Measurements from ENCODE around the gene HPS6. TPM values are rescaled to one million over a fixed set of nuclear protein-coding genes. Genes with fewer than 3 reads are reported as not detected.
"Not testable (repeated sequence)": the region's sequence is repeated elsewhere in the genome, so short reads cannot be mapped to it uniquely, and the experiment has no call there.

The HPS6 gene
- polyA plus RNA-seq (ENCODE audit: insufficient read length in 4 of 4), result 10 to 100 TPM in 3 of 4 donors, 1 to 10 TPM in 1; 8.7 to 13.6 (median 10.4) TPM

DNA sequence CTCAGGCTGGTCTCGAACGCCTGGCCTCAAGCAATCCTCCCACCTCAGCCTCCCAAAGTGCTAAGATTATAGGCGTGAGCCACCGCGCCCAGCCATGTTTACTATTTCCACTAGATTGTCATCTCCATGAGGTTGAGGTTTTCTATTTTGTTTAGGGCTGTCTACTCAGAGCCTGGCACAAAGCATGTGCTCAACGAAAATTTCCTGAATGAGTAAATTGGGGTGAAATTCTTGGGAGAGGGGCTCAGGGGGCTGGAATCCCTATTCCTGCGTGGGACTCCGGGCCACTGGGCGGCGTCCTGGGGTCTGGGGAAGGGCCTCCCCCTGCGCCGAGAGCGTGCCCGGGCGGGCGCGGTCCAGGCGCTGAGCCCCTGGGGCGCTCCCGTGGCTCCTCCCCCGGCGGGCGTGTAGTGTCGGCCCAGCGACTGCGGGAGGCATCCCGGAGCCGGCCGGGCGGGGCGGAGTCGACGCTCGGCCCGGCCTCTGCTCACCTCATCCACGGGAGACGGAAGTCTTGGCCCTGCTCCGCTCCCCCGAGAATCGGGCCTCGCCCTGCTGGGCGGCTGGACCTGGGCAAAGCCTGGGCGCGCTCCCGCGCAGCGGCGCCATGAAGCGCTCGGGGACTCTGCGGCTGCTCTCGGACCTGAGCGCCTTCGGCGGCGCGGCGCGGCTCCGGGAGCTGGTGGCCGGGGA, at the start of gene HPS6:
HPS6 (plus strand) TSS at position 482 of the 693 bp plus-strand sequence; CDS start at position 608, 126 bp downstream.
- DNase-seq (ENCODE audit: low read depth in 4 of 4, low spot score in 3 of 4), result peak; percentile 65 to 83 (median 74)

GRCh38 chr10:102016416-102016815, 48.7 kb upstream of the HPS6 start:
- no peak for DNase-seq (ENCODE audit: low read depth in 4 of 4, low spot score in 3 of 4)

GRCh38 chr10:102017295-102017694, 47.9 kb upstream of the HPS6 start:
- no peak for DNase-seq (ENCODE audit: low read depth in 4 of 4, low spot score in 3 of 4)

DNA sequence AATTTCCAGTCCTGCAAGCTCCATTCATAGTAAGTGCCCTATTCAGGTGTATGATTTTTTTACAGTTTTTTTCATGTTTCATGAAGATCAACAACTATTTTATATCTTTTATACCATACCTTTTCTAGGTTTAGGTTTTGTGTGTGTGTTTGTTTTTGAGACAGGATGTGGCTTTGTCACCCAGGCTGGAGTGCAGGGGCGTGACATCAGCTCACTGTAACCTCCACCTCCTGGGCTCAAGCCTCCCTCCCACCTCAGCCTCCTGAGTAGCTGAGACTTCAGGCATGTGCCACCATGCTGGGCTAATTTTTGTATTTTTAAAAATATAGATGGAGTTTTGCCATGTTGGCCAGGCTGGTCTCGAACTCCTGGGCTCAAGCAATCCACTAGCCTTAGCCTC, 44.2 kb upstream of the HPS6 start:
- no peak for DNase-seq (ENCODE audit: low read depth in 4 of 4, low spot score in 3 of 4)

DNA sequence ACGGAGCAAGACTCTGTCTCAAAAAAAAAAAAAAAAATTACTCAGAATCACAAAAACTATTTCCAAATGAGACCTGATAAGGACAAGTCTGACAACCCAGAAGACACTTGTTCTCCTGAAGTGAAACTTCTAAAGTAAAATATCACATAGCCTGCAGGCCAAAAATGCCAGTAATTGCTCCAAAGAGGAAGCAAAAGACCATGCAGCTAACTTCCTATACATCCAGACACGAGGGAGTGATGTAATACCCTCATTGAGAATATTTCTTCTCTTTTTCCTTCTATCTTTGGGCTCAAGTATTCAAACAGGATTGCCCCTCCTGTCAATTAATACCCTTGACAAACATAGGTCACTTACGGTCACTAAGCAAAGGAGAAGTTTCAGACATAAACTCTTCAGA, 40.4 kb upstream of the HPS6 start:
- DNase-seq (ENCODE audit: low read depth in 4 of 4, low spot score in 3 of 4), result no peak

- DNase-seq (ENCODE audit: low read depth in 4 of 4, low spot score in 3 of 4), result no peak
Measured at GRCh38 chr10:102027261-102027660, 37.9 kb upstream of the HPS6 start.

- no peak for DNase-seq (ENCODE audit: low read depth in 4 of 4, low spot score in 3 of 4)
Measured at GRCh38 chr10:102033787-102034186, 31.4 kb upstream of the HPS6 start.

GRCh38 chr10:102035807-102036206, 29.3 kb upstream of the HPS6 start:
- not testable (repeated sequence) for DNase-seq (ENCODE audit: low read depth in 4 of 4, low spot score in 3 of 4)

DNA sequence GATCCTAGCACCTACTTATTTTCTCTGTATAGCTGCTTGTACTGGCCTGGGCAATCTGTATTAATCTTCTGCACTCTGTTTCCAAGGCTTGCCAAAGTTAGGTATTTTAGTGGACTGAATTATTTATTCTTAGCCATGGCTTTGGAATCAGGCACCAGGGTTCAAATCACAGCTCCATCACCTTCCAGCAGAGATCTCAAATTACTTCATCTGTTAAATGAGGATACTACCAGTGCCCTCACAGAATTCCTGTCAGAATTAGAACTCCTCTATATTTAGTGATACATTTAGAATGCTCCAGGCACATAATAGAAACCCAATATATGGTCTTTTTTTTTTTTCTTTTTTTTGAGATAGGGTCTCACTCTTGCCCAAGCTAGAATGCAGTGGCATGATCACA, 26.7 kb upstream of the HPS6 start:
- DNase-seq (ENCODE audit: low read depth in 4 of 4, low spot score in 3 of 4), result no peak

- DNase-seq (ENCODE audit: low read depth in 4 of 4, low spot score in 3 of 4), result peak in 1 of 4 donors; percentile 17
Measured at GRCh38 chr10:102040305-102041050, 24.7 kb upstream of the HPS6 start.

GRCh38 chr10:102045292-102045691, 19.9 kb upstream of the HPS6 start:
- no peak for DNase-seq (ENCODE audit: low read depth in 4 of 4, low spot score in 3 of 4)

GRCh38 chr10:102046095-102046494, 19.1 kb upstream of the HPS6 start:
- no peak for DNase-seq (ENCODE audit: low read depth in 4 of 4, low spot score in 3 of 4)

DNA sequence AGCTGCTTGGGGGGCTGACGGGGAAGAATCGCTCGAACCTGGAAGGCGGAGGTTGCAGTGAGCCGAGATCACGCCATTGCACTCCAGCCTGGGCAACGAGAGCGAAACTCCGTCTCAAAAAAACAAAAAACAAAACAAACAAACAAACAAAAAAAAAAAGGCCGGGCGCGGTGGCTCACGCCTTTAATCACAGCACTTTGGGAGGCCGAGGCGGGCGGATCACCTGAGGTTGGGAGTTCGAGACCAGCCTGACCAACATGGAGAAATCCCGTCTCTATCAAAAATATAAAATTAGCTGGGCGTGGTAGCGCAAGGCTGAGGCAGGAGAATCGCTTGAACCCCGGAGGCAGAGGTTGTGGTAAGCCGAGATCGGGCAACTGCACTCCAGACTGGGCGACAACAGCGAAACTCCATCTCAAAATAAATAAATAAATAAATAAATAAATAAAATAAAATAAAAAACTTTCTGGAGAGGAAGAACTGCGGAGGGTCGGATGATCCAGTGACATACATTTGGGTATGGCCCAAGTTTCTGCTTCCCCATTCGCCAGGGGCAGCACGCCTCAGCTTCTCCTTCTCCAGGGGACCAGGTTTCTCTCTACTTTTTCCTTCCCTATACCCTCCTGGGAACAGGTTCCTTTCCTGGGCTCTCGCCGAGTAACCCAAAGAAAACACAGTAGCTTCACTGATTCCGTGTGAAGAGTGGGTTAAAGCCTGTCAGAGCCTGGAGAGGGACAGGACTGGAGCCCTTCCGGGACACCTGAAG, 10.1 kb upstream of the HPS6 start:
- DNase-seq (ENCODE audit: low read depth in 4 of 4, low spot score in 3 of 4), result peak in 1 of 4 donors; percentile 18

GRCh38 chr10:102055647-102056419, 9.3 kb upstream of the HPS6 start, which contains the start of gene ARMH3:
ARMH3 (minus strand) TSS chr10:102056173; CDS start chr10:102040114, 16,059 bp downstream.
- peak; percentile 86 to 95 (median 92) for DNase-seq (ENCODE audit: low read depth in 4 of 4, low spot score in 3 of 4)

- no peak for DNase-seq (ENCODE audit: low read depth in 4 of 4, low spot score in 3 of 4)
Measured at GRCh38 chr10:102059987-102060386, 5.2 kb upstream of the HPS6 start.

DNA sequence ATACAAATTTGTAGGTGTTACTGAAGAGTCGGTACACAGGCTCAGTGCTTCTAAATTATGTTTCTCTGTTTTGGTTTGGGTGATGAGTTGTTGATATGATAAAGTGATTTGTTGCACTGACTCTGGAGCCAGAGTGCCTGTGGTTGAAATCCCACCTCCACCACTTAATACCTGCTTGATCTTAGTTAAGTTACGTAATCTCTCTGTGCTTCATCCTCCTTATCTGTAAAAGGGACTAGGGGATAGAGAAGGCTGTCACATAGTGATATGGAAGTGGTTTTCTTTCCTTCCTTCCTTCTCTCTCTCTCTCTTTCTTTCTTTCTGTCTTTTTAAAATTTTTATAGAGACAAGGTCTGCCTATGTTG, 664 bp upstream of the HPS6 start:
- no peak for DNase-seq (ENCODE audit: low read depth in 4 of 4, low spot score in 3 of 4)

GRCh38 chr10:102065561-102066398, 631 bp downstream of the HPS6 start:
- peak in 1 of 4 donors; percentile 3 for DNase-seq (ENCODE audit: low read depth in 4 of 4, low spot score in 3 of 4)

GRCh38 chr10:102066399-102067088, 1.4 kb downstream of the HPS6 start:
- DNase-seq (ENCODE audit: low read depth in 4 of 4, low spot score in 3 of 4), result no peak
